Choroid plexus epithelial cell (primary cell): ENCODE measurements around the gene GCN1.

Experiments used
- DNase-seq: peaks from one replicate; pipeline ENCODE4 v3.0.0-alpha.2; 2010; ENCODE audit warnings: low read depth
- H3K4me3 ChIP-seq: 2 replicates; pipeline ENCODE4 v1.5.1; 2011; ENCODE audit warnings: low read depth, mild to moderate bottlenecking, control low read depth, low read length, moderate library complexity
- TF ChIP-seq, protein P1 (sequence below): conservative IDR thresholded peaks from 2 replicates; pipeline ENCODE4 v1.5.1; 2011; ENCODE audit warnings: low read depth, mild to moderate bottlenecking, control low read depth, inconsistent platforms, low read length, moderate library complexity

GCN1 gene

GRCh38 chr12:120161852-120162251 lies 32.7 kb downstream of the GCN1 start:
- DNase-seq = no peak
- H3K4me3 ChIP-seq = no peak overlapping the region
- TF ChIP-seq, protein P1, sequence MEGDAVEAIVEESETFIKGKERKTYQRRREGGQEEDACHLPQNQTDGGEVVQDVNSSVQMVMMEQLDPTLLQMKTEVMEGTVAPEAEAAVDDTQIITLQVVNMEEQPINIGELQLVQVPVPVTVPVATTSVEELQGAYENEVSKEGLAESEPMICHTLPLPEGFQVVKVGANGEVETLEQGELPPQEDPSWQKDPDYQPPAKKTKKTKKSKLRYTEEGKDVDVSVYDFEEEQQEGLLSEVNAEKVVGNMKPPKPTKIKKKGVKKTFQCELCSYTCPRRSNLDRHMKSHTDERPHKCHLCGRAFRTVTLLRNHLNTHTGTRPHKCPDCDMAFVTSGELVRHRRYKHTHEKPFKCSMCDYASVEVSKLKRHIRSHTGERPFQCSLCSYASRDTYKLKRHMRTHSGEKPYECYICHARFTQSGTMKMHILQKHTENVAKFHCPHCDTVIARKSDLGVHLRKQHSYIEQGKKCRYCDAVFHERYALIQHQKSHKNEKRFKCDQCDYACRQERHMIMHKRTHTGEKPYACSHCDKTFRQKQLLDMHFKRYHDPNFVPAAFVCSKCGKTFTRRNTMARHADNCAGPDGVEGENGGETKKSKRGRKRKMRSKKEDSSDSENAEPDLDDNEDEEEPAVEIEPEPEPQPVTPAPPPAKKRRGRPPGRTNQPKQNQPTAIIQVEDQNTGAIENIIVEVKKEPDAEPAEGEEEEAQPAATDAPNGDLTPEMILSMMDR = no peak

DNA sequence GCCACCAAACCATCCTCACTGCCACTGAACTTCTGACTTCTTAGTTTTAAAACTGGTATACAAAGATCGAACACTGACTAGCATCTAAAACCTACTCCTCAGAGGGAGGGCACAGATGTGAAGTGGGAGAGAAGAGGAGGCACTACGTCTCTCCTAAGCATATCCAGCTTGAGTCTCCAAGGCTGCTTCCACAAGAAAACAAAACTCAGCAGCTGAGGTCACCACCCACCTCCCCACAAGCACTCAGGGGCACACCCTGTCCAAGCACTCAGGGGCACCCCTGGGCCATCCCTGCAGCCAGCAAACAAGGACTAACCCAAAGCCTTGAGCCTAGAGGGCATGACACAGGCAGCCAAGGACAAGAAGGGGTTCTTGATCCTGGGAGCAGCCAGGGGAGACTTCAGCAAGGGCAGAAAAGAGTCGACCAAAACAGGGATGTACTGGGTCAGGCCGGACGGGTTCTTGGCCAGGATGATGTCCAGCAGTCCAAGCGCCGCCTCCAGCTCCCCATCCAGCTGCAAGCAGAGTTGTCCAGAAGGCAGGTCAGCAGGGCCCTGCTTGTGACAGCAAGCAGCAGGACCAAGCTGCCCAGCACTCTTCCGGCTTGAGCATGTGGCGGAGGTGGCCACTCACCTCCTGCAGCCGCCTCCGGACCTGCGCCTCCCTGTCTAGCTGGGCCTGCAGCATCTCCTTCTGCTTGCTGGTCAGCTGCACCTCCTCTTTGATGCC lies 34.8 kb downstream of the GCN1 start:
- TF ChIP-seq, protein P1 = no peak
- no peak overlapping the region for H3K4me3 ChIP-seq
- DNase-seq = no peak

DNA sequence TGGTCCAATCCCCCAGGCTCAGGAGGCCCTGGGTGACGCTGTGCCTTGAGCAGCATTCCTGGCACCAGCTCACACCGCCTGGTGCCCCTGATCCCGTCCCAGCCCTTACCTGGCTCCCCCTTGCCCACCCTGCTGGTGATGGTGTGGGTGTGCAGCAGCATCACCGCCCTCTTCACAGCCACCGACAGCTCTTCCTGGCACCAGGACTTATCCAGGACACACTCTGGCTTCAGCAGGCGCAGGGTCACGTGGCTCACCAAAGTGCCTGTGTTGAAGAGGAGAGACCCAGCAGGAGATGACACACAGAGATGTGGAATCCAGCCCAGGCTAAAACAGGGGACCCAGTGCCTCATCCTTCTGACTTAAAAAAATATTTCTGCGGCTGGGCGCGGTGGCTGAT lies 36.2 kb downstream of the GCN1 start:
- H3K4me3 ChIP-seq = no peak overlapping the region
- no peak for DNase-seq
- TF ChIP-seq, protein P1 = no peak

- DNase-seq = no peak
- TF ChIP-seq, protein P1 = no peak
Observed at GRCh38 chr12:120157678-120158077, 36.8 kb downstream of the GCN1 start.

GRCh38 chr12:120156315-120157259 lies 37.9 kb downstream of the GCN1 start:
- TF ChIP-seq, protein P1 = no peak
- no peak for DNase-seq
- no peak overlapping the region for H3K4me3 ChIP-seq

More at GRCh38 chr12:120157678-120158077, 36.8 kb downstream of the GCN1 start:
- H3K4me3 ChIP-seq = no peak overlapping the region

DNA sequence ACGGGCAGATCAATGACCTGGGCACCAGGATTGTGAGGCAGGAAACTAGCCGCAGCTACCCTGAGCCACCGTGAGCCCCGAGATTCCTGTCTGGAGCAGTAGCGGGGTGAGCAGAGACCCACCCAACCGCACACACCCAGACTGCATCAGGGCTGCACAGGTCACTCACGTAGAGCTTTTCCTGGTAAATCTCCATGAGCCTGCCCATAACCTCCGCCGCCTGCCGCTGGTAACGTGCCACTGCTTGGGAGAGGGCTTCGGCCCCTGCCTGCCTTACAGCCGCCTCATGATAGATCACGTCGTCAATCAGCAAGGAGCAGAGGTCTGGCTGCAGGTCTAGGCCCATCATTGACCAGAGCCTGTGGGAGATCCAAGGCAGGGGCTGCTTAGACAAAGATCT lies 39.4 kb downstream of the GCN1 start:
- TF ChIP-seq, protein P1 = no peak
- DNase-seq = no peak
- no peak overlapping the region for H3K4me3 ChIP-seq
